Naive thymus-derived CD8-positive, alpha-beta T cell (primary cell): Measurements from ENCODE around the gene MBIP. TPM values are rescaled to one million over a fixed set of nuclear protein-coding genes. Genes with fewer than 3 reads are reported as not detected.
A peak's percentile ranks its signal among the peaks of the same experiment; 100 is the strongest.

ENCODE experiments used
- ATAC-seq, 2 donors: fragments of 150-1000 bp; cut with Tn5 transposase in 1 of 2; sonication (Bioruptor Pico), chemical (Tn5 transposase) in 1 of 2; 1 replicate in 1 of 2; 2 replicates in 1 of 2; pipeline ENCODE4 v1.10.0; 2021; ENCODE audit warnings: mild to moderate bottlenecking in 2 of 2, moderate library complexity in 2 of 2
- POLR2A ChIA-PET: fragments of 350-600 bp; sonication (Branson Sonifier 250); formaldehyde crosslinking; loops from one replicate; lab custom pipeline; 2021; ENCODE audit warnings: antibody characterized with exemption; lab: Charles Lee
- DNase-seq, 10 donors: peaks; one replicate each; pipeline versions ENCODE4 v3.0.0 to v3.0.0-alpha.2; 2020 to 2022
- H3K27ac Mint-ChIP-seq, 10 donors: one replicate each; pipeline ENCODE4 v1.8.0; 2020 to 2022; ENCODE audit warnings: mild to moderate bottlenecking in 10 of 10, mixed read lengths in 10 of 10, moderate library complexity in 4 of 10, inconsistent platforms in 1 of 10
- H3K27me3 Mint-ChIP-seq, 5 donors: one replicate each; pipeline ENCODE4 v1.8.0; 2021 to 2022; ENCODE audit warnings: mixed read lengths in 5 of 5
- H3K36me3 Mint-ChIP-seq, 3 donors: one replicate each; pipeline ENCODE4 v1.8.0; 2020 to 2022; ENCODE audit warnings: mixed read lengths in 3 of 3, mild to moderate bottlenecking in 2 of 3, inconsistent platforms in 1 of 3
- H3K4me1 Mint-ChIP-seq, 4 donors: one replicate each; pipeline ENCODE4 v1.8.0; 2021 to 2022; ENCODE audit warnings: mixed read lengths in 4 of 4
- H3K4me3 Mint-ChIP-seq, 10 donors: one replicate each; pipeline ENCODE4 v1.8.0; 2020 to 2022; ENCODE audit warnings: mild to moderate bottlenecking in 10 of 10, mixed read lengths in 10 of 10, moderate library complexity in 6 of 10, inconsistent platforms in 1 of 10
- H3K9me3 Mint-ChIP-seq, 9 donors: one replicate each; pipeline ENCODE4 v1.8.0; 2020 to 2022; ENCODE audit warnings: mixed read lengths in 9 of 9, mild to moderate bottlenecking in 3 of 9, inconsistent platforms in 1 of 9, moderate library complexity in 1 of 9
- polyA plus RNA-seq, 3 donors: library from polyadenylated mRNA; unstranded; fragments of 300-500 nt; fragmentation: Illumina TruSeq; gene quantifications; one replicate each; pipeline ENCODE4 v1.2.3, GENCODE V29; 2021
- total RNA-seq, 8 experiments: library from RNA in 2 of 8; stranded (reverse) in 2 of 8; gene quantifications; one replicate each; pipeline ENCODE4 v1.2.3 and lab custom pipeline; 2021 to 2026

MBIP gene
- total and polyA plus RNA-seq, 5 experiments from 2014 or later, result 11.3 to 24.9 (median 19.5) TPM

GRCh38 chr14:36275741-36276140, 44.7 kb downstream of the MBIP start:
- peaks cover 7 to 18% (median 11%) of the 10 kb centered on the region in 4 donors for H3K4me1 Mint-ChIP-seq
- no peak overlapping the region for H3K4me3 Mint-ChIP-seq
- H3K27me3 Mint-ChIP-seq, result peaks cover 32 to 58% (median 46%) of the 10 kb centered on the region in 5 donors
- H3K9me3 Mint-ChIP-seq, result peaks cover 0 to under 1% (median 0%) of the 10 kb centered on the region in 9 donors
- no peak overlapping the region for H3K27ac Mint-ChIP-seq
- DNase-seq, result no peak
- POLR2A ChIA-PET, result no interaction called here
- H3K36me3 Mint-ChIP-seq, result no peaks in the 10 kb centered on the region
- ATAC-seq, result no peak

- peaks cover 0 to 3% (median 0%) of the 10 kb centered on the region in 9 donors for H3K9me3 Mint-ChIP-seq
- H3K4me1 Mint-ChIP-seq, result peaks cover 7 to 18% (median 11%) of the 10 kb centered on the region in 4 donors
- H3K27me3 Mint-ChIP-seq, result peaks cover 28 to 63% (median 43%) of the 10 kb centered on the region in 5 donors
- POLR2A ChIA-PET, result no interaction called here
- no peaks in the 10 kb centered on the region for H3K36me3 Mint-ChIP-seq
- H3K27ac Mint-ChIP-seq, result peak overlapping the region in 1 of 10 donors; percentile 71
- H3K4me3 Mint-ChIP-seq, result peak overlapping the region; percentile 54 to 84 (median 76)
- ATAC-seq (peak in 1 of 2 donors; percentile 62), DNase-seq (peak in 2 of 10 donors; percentile 2)
These were observed 48.2 kb downstream of the MBIP start for GRCh38 chr14:36271939-36272907.

- Mint-ChIP-seq H3K4me1 (peaks cover 7 to 18% (median 11%) of the 10 kb centered on the region in 4 donors), H3K27me3 (peaks cover 25 to 61% (median 44%) of the 10 kb centered on the region in 5 donors), H3K9me3 (peaks cover 0 to 3% (median 0%) of the 10 kb centered on the region in 9 donors), H3K4me3 (peak overlapping the region in 1 of 10 donors; percentile 65), H3K27ac (no peak overlapping the region), H3K36me3 (no peaks in the 10 kb centered on the region)
- POLR2A ChIA-PET, result no interaction called here
- ATAC-seq (no peak), DNase-seq (no peak)
These were observed 49.2 kb downstream of the MBIP start for GRCh38 chr14:36271222-36271621.

- Mint-ChIP-seq H3K36me3 (no peaks in the 10 kb centered on the region), H3K27me3 (peaks cover 25 to 68% (median 42%) of the 10 kb centered on the region in 5 donors), H3K4me3 (no peak overlapping the region), H3K27ac (no peak overlapping the region), H3K9me3 (peaks cover 0 to 3% (median 0%) of the 10 kb centered on the region in 9 donors), H3K4me1 (peaks cover 7 to 18% (median 11%) of the 10 kb centered on the region in 4 donors)
- ATAC-seq, result no peak
- no peak for DNase-seq
- POLR2A ChIA-PET, result no interaction called here
These were observed 50.2 kb downstream of the MBIP start for GRCh38 chr14:36270191-36270590.

GRCh38 chr14:36268121-36268520, 52.3 kb downstream of the MBIP start:
- Mint-ChIP-seq H3K27ac (no peak overlapping the region), H3K4me1 (peaks cover 6 to 12% (median 10%) of the 10 kb centered on the region in 4 donors), H3K9me3 (peaks cover 0 to 3% (median 0%) of the 10 kb centered on the region in 9 donors), H3K27me3 (peaks cover 19 to 56% (median 33%) of the 10 kb centered on the region in 5 donors), H3K36me3 (no peaks in the 10 kb centered on the region), H3K4me3 (no peak overlapping the region)
- POLR2A ChIA-PET, result no interaction called here
- DNase-seq (no peak), ATAC-seq (no peak)

- no peak overlapping the region for H3K27ac Mint-ChIP-seq
- H3K4me1 Mint-ChIP-seq, result no peaks in the 10 kb centered on the region
- H3K4me3 Mint-ChIP-seq, result no peak overlapping the region
- POLR2A ChIA-PET, result no interaction called here
- no peaks in the 10 kb centered on the region for H3K36me3 Mint-ChIP-seq
- H3K27me3 Mint-ChIP-seq, result peaks cover 2 to 21% (median 14%) of the 10 kb centered on the region in 5 donors
- ATAC-seq (no peak), DNase-seq (no peak)
- H3K9me3 Mint-ChIP-seq, result no peaks in the 10 kb centered on the region
These were observed 55.8 kb downstream of the MBIP start for GRCh38 chr14:36264595-36264994.

GRCh38 chr14:36264107-36264506, 56.3 kb downstream of the MBIP start:
- H3K36me3 Mint-ChIP-seq, result no peaks in the 10 kb centered on the region
- H3K4me1 Mint-ChIP-seq, result no peaks in the 10 kb centered on the region
- POLR2A ChIA-PET, result no interaction called here
- no peak for DNase-seq
- H3K4me3 Mint-ChIP-seq, result no peak overlapping the region
- H3K9me3 Mint-ChIP-seq, result no peaks in the 10 kb centered on the region
- no peak for ATAC-seq
- no peak overlapping the region for H3K27ac Mint-ChIP-seq
- peaks cover 2 to 19% (median 13%) of the 10 kb centered on the region in 5 donors for H3K27me3 Mint-ChIP-seq

GRCh38 chr14:36260970-36261640, 59.3 kb downstream of the MBIP start:
- no peak for ATAC-seq
- H3K4me1 Mint-ChIP-seq, result no peaks in the 10 kb centered on the region
- H3K9me3 Mint-ChIP-seq, result no peaks in the 10 kb centered on the region
- H3K36me3 Mint-ChIP-seq, result no peaks in the 10 kb centered on the region
- H3K27me3 Mint-ChIP-seq, result peaks cover 3 to 15% (median 7%) of the 10 kb centered on the region in 5 donors
- H3K4me3 Mint-ChIP-seq, result no peak overlapping the region
- DNase-seq, result no peak
- no peak overlapping the region for H3K27ac Mint-ChIP-seq
- POLR2A ChIA-PET, result no interaction called here

GRCh38 chr14:36258241-36258640, 62.2 kb downstream of the MBIP start:
- H3K36me3 Mint-ChIP-seq, result no peaks in the 10 kb centered on the region
- no peaks in the 10 kb centered on the region for H3K9me3 Mint-ChIP-seq
- DNase-seq (no peak), ATAC-seq (no peak)
- peaks cover 3 to 11% (median 7%) of the 10 kb centered on the region in 5 donors for H3K27me3 Mint-ChIP-seq
- H3K4me1 Mint-ChIP-seq, result no peaks in the 10 kb centered on the region
- POLR2A ChIA-PET, result no interaction called here
- no peak overlapping the region for H3K27ac Mint-ChIP-seq
- no peak overlapping the region for H3K4me3 Mint-ChIP-seq

- DNase-seq (no peak), ATAC-seq (no peak)
- Mint-ChIP-seq H3K36me3 (no peaks in the 10 kb centered on the region), H3K27ac (no peak overlapping the region), H3K27me3 (peaks cover 2 to 9% (median 4%) of the 10 kb centered on the region in 5 donors), H3K9me3 (no peaks in the 10 kb centered on the region), H3K4me1 (no peaks in the 10 kb centered on the region), H3K4me3 (no peak overlapping the region)
- POLR2A ChIA-PET, result no interaction called here
These were observed 64.2 kb downstream of the MBIP start for GRCh38 chr14:36256126-36256801.

GRCh38 chr14:36254020-36254624, 66.3 kb downstream of the MBIP start:
- H3K27ac Mint-ChIP-seq, result no peak overlapping the region
- DNase-seq, result no peak
- ATAC-seq, result no peak
- POLR2A ChIA-PET, result no interaction called here
- no peak overlapping the region for H3K4me3 Mint-ChIP-seq
- peaks cover 0 to 15% (median 6%) of the 10 kb centered on the region in 9 donors for H3K9me3 Mint-ChIP-seq
- H3K36me3 Mint-ChIP-seq, result no peaks in the 10 kb centered on the region
- H3K4me1 Mint-ChIP-seq, result no peaks in the 10 kb centered on the region
- H3K27me3 Mint-ChIP-seq, result peaks cover 2 to 9% (median 4%) of the 10 kb centered on the region in 5 donors
